GM12892 (cell line): ENCODE results near the gene NELL2.

ENCODE experiments used
- POLR2A ChIP-seq: IDR thresholded peaks from 2 replicates; pipeline ENCODE4 v1.6.1; 2011; ENCODE audit warnings: low read depth, low read length, control low read depth
- POLR2AphosphoS5 ChIP-seq: IDR thresholded peaks from 2 replicates; pipeline ENCODE4 v1.6.1; 2011; ENCODE audit warnings: low read depth, low read length, control low read depth
- TAF1 ChIP-seq: IDR thresholded peaks from 2 replicates; pipeline ENCODE4 v1.6.1; 2011; ENCODE audit warnings: low read depth, mild to moderate bottlenecking, control low read depth, low read length, borderline replicate concordance

DNA sequence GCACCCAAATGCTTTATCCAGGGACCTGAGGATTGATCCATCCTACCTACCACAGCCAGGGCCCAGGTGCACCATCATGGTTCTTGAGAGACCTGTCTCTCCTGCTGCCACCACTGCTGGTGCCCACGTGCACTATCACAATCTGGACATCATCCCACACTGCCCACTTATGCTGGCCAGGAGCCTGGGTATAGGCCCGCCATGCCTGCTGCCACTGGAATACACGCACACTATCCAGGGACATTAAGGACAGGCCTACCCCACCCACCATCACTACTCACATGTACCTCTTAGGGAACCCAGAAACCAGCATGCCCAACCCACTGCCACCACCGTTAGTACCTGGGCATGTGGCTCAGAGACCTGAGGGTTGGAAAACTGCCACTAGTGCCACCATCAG is 207.7 kb downstream of the NELL2 start:
- TF ChIP-seq POLR2AphosphoS5, result no peak
- TF ChIP-seq POLR2A, result no peak
- TF ChIP-seq TAF1, result no peak
